ENCODE measurements around the gene MAST1. TPM values are rescaled to one million over a fixed set of nuclear protein-coding genes. Genes with fewer than 3 reads are reported as not detected.
"Not testable (repeated sequence)": the region's sequence is repeated elsewhere in the genome, so short reads cannot be mapped to it uniquely, and the experiment has no call there.

MAST1 gene
- total RNA-seq, 5 donors from 2014 or later (not counting 1 experiment from before 2014, with no cell fraction given): 0.29 to 0.75 (median 0.43) TPM

- Histone ChIP-seq H3K4me3 (ENCODE audit: control insufficient read depth in 1 of 2, extremely low read depth in 1 of 2, low read length in 1 of 2) (no peak overlapping the region), H3K36me3 (ENCODE audit: control insufficient read depth in 2 of 2, extremely low read depth in 1 of 2, insufficient read depth in 1 of 2, low read length in 1 of 2) (no peaks in the 10 kb centered on the region), H3K27me3 (replicated peaks in 1 of 2; ENCODE audit: control insufficient read depth in 2 of 2, extremely low read depth in 1 of 2, insufficient read depth in 2 of 2, low read length in 1 of 2) (no peaks in the 10 kb centered on the region), H3K4me1 (ENCODE audit: control insufficient read depth in 1 of 2, extremely low read depth in 1 of 2, insufficient read depth in 2 of 2, low read length in 2 of 2) (peaks cover 8 to 27% of the 10 kb centered on the region in 2 experiments), H3K27ac (ENCODE audit: low read length) (no peak overlapping the region), H3K9me3 (no peaks in the 10 kb centered on the region)
- ATAC-seq (replicated peaks in 1 of 4) (no peak), DNase-seq (no peak)
- H3K36me3 Mint-ChIP-seq: no peaks in the 10 kb centered on the region
- peak overlapping the region; percentile 34 to 69 for H3K27ac Mint-ChIP-seq
- ChIA-PET POLR2A (interaction anchor here in 1 of 2 donors (0.7 kb wide), 1 partner anchor 28 kb away, joined by 3 read pairs; no protein-coding TSS in a partner anchor), CTCF (interaction anchor here in 1 of 2 donors (0.7 kb wide), 1 partner anchor 21 kb away, joined by 4 read pairs; the partner anchor contains the start of gene GCDH)
- no peaks in the 10 kb centered on the region for H3K27me3 Mint-ChIP-seq
- WGBS (ENCODE audit: insufficient coverage): 100% methylated on average over 3 of the region's 4 CpGs
- H3K4me1 Mint-ChIP-seq: peaks cover 20 to 32% (median 25%) of the 10 kb centered on the region in 3 donors
- no peaks in the 10 kb centered on the region for H3K9me3 Mint-ChIP-seq
- no peak overlapping the region for H3K4me3 Mint-ChIP-seq
Measured at GRCh38 chr19:12912571-12912970, 74.3 kb downstream of the MAST1 start.

DNA sequence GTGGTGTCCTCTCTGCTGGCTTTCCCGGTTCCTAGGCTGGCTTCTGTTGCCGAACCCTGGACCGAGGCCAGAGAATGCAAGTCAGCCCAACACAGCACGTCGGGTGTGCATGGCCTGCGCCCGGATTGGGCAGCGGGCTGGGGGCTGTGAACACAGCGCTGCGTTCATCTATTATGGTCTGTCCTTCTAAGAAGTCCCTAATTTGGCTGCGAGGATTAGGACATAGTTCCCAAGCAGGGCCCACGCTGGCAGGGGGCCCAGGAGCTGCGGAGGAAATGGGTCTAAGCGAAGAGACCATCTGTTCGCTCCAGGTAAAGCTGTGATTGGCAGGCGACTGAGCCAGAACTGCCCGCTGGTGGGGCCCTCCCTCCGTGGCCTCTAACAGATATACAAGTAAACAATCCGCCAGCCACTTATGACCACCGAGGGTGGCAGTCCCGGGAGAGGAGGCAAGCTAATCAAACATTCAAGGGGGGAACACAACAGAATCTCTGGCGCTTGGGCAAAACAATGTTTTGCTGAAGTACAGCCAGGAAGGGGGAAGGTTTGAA is 74.8 kb downstream of the MAST1 start:
- peak overlapping the region; percentile 72 for H3K27ac ChIP-seq (ENCODE audit: low read length)
- H3K9me3 ChIP-seq: no peaks in the 10 kb centered on the region
- H3K27ac Mint-ChIP-seq: peak overlapping the region; percentile 97
- H3K27me3 ChIP-seq (replicated peaks in 1 of 2; ENCODE audit: control insufficient read depth in 2 of 2, extremely low read depth in 1 of 2, insufficient read depth in 2 of 2, low read length in 1 of 2): peaks cover 0 to 2% of the 10 kb centered on the region in 2 experiments
- H3K4me1 Mint-ChIP-seq: peaks cover 20 to 32% (median 25%) of the 10 kb centered on the region in 3 donors
- H3K36me3 Mint-ChIP-seq: no peaks in the 10 kb centered on the region
- POLR2A ChIA-PET: interaction anchor here (0.7 to 0.8 kb wide), 3 partner anchors 28 to 187 kb away, joined by 3 to 4 read pairs (median 3); no protein-coding TSS in a partner anchor
- H3K4me3 ChIP-seq (ENCODE audit: control insufficient read depth in 1 of 2, extremely low read depth in 1 of 2, low read length in 1 of 2): no peak overlapping the region
- 87% methylated on average over 21 of the region's 22 CpGs for WGBS (ENCODE audit: insufficient coverage)
- peaks cover 8 to 28% of the 10 kb centered on the region in 2 experiments for H3K4me1 ChIP-seq (ENCODE audit: control insufficient read depth in 1 of 2, extremely low read depth in 1 of 2, insufficient read depth in 2 of 2, low read length in 2 of 2)
- H3K27me3 Mint-ChIP-seq: no peaks in the 10 kb centered on the region
- no peak for DNase-seq
- CTCF ChIA-PET: interaction anchor here (0.5 to 1.4 kb wide), 5 partner anchors 21 to 236 kb away, joined by 3 to 4 read pairs (median 3); partner anchors contain the start of gene GCDH (in 1 of the 2)
- H3K4me3 Mint-ChIP-seq: peak overlapping the region in 1 of 3 donors; percentile 80
- no peaks in the 10 kb centered on the region for H3K9me3 Mint-ChIP-seq
- H3K36me3 ChIP-seq (ENCODE audit: control insufficient read depth in 2 of 2, extremely low read depth in 1 of 2, insufficient read depth in 1 of 2, low read length in 1 of 2): no peaks in the 10 kb centered on the region
- no peak for ATAC-seq (replicated peaks in 1 of 4)

DNA sequence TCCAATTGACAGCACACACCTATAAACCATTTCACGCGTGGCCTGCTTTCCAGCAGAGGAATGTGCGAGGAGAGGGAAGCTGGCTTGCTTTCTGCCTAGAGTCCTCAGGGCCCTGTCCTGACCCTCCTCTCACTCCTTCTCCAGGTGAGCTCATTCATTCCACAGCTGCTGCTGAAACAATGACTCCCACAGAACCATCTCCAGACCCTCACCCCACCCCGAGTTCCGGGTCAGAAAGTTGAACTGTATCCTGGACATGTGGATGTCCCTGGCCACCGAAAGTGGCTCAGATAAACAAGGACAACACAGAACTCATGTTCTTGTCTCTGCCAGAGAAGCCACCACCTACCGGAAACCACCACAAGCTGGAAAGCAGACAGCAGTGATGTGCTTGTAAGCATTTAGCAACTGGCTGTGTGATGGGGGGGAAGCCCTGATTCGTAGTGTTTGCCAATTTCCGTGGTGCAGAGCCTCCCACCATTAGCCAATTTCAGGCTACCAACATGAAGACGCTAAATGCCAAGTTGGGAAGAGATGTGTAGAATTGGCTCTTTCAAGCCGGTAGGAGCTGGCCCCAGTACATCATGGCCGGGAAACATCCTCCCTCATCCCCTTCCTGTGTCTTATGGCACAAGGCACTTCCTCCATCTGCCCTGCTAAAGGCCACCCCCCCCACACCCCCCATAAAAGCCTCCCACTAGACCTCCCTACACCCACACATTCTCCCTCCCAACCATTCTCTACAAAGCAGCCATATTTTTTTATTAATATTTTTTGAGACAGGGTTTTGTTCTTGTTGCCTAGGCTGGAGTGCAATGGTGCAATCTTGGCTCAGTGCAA is 75.8 kb downstream of the MAST1 start:
- Mint-ChIP-seq H3K27me3 (no peaks in the 10 kb centered on the region), H3K36me3 (no peaks in the 10 kb centered on the region), H3K4me3 (peak overlapping the region; percentile 48 to 80 (median 49)), H3K27ac (peak overlapping the region; percentile 97), H3K4me1 (peaks cover 27 to 37% (median 29%) of the 10 kb centered on the region in 3 donors), H3K9me3 (no peaks in the 10 kb centered on the region)
- no peaks in the 10 kb centered on the region for H3K36me3 ChIP-seq (ENCODE audit: control insufficient read depth in 2 of 2, extremely low read depth in 1 of 2, insufficient read depth in 1 of 2, low read length in 1 of 2)
- peaks cover 0 to 4% of the 10 kb centered on the region in 2 experiments for H3K27me3 ChIP-seq (replicated peaks in 1 of 2; ENCODE audit: control insufficient read depth in 2 of 2, extremely low read depth in 1 of 2, insufficient read depth in 2 of 2, low read length in 1 of 2)
- H3K4me1 ChIP-seq (ENCODE audit: control insufficient read depth in 1 of 2, extremely low read depth in 1 of 2, insufficient read depth in 2 of 2, low read length in 2 of 2): peaks cover 8 to 38% of the 10 kb centered on the region in 2 experiments
- POLR2A ChIA-PET: interaction anchor here (0.6 to 0.8 kb wide), 3 partner anchors 43 to 1174 kb away, joined by 3 to 9 read pairs (median 4); no protein-coding TSS in a partner anchor
- 25% methylated on average over 4 of the region's 12 CpGs for WGBS (ENCODE audit: insufficient coverage)
- no peak overlapping the region for H3K4me3 ChIP-seq (ENCODE audit: control insufficient read depth in 1 of 2, extremely low read depth in 1 of 2, low read length in 1 of 2)
- peak; percentile 83 to 93 (median 93) for ATAC-seq (replicated peaks in 1 of 4)
- H3K27ac ChIP-seq (ENCODE audit: low read length): peak overlapping the region; percentile 72
- H3K9me3 ChIP-seq: no peaks in the 10 kb centered on the region
- peak; percentile 43 to 76 (median 61) for DNase-seq
- CTCF ChIA-PET: interaction anchor here (0.5 to 1.4 kb wide), 5 partner anchors 20 to 263 kb away, joined by 3 to 4 read pairs (median 3); no protein-coding TSS in a partner anchor

DNA sequence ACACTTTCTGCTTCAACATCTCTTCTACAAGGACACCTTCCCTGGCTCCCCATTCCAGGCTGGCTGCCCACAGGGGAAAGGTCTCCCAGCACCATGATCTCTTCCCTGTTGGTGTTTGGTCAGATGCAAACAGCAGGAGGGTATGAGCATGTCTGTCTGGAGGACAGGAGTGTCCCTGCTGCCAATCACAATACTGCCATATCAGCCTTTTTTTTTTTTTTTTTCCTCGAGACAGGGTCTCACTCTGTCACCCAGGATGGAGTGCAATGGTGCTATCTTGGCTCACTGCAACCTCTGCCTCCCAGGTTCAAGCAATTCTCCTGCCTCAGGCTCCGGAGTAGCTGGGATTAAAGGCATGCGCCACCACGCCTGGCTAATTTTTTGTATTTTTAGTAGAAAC is 77.5 kb downstream of the MAST1 start:
- H3K36me3 Mint-ChIP-seq; H3K9me3 ChIP-seq; H3K4me3 ChIP-seq (ENCODE audit: control insufficient read depth in 1 of 2, extremely low read depth in 1 of 2, low read length in 1 of 2); H3K9me3 Mint-ChIP-seq; H3K27me3 Mint-ChIP-seq; H3K36me3 ChIP-seq (ENCODE audit: control insufficient read depth in 2 of 2, extremely low read depth in 1 of 2, insufficient read depth in 1 of 2, low read length in 1 of 2); H3K27me3 ChIP-seq (replicated peaks in 1 of 2; ENCODE audit: control insufficient read depth in 2 of 2, extremely low read depth in 1 of 2, insufficient read depth in 2 of 2, low read length in 1 of 2); DNase-seq; ATAC-seq (replicated peaks in 1 of 4); H3K27ac ChIP-seq (ENCODE audit: low read length): not testable (repeated sequence)
- H3K4me1 ChIP-seq (ENCODE audit: control insufficient read depth in 1 of 2, extremely low read depth in 1 of 2, insufficient read depth in 2 of 2, low read length in 2 of 2): peaks cover 8 to 43% of the 10 kb centered on the region in 2 experiments
- H3K27ac Mint-ChIP-seq: peak overlapping the region; percentile 52 to 65
- peak overlapping the region in 1 of 3 donors; percentile 15 for H3K4me3 Mint-ChIP-seq
- POLR2A ChIA-PET: interaction anchor here in 1 of 2 donors (0.7 kb wide), 1 partner anchor 86 kb away, joined by 6 read pairs; no protein-coding TSS in a partner anchor
- CTCF ChIA-PET: interaction anchor here in 1 of 2 donors (0.5 kb wide), 1 partner anchor 633 kb away, joined by 3 read pairs; no protein-coding TSS in a partner anchor
- peaks cover 32 to 46% (median 38%) of the 10 kb centered on the region in 3 donors for H3K4me1 Mint-ChIP-seq
- 85% methylated on average over 4 of the region's 4 CpGs for WGBS (ENCODE audit: insufficient coverage)

DNA sequence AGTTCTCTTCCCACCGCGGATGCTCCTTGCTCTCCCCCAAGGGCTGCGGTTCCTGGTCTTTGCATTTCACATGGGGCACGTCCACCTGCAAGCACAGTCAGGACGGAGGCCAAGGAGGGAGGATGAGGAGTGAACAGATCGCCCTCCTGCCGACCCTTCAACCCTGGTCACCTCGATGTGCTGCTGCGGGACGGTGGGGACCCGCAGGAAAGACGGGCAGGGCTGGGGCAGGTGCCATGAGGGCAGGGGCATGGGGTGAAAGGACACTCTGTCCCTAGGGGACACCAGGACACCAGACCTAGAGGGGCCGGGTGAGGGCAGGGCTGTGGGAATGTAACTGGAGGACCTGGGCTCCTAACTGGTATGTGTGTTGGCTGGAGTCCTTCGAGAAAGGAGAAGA is 79.9 kb downstream of the MAST1 start:
- peak overlapping the region in 1 of 2 donors; percentile 71 for H3K27ac Mint-ChIP-seq
- CTCF ChIA-PET: no interaction called here

DNA sequence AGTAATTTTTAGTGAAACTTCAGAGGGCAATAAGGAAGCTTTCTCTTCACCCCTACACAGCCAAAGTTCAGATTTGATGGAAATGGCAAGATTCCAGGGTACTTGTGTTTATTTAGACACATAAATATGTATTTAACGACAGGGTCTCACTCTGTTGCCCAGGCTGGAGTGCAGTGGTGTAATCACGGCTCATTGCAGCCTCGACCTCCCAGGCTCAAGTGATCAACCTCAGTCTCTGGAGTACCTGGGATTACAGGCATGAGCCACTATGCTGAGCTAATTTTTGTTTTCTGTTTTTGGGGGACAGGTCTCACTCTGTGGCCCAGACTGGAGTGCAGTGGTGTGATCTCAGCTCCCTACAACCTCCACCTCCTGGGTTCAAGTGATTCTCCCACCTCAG is 82.7 kb downstream of the MAST1 start:
- H3K36me3 ChIP-seq (ENCODE audit: control insufficient read depth in 2 of 2, extremely low read depth in 1 of 2, insufficient read depth in 1 of 2, low read length in 1 of 2): peaks cover 8 to 34% of the 10 kb centered on the region in 2 donors
- peaks cover 0 to 4% of the 10 kb centered on the region in 2 experiments for H3K27me3 ChIP-seq (replicated peaks in 1 of 2; ENCODE audit: control insufficient read depth in 2 of 2, extremely low read depth in 1 of 2, insufficient read depth in 2 of 2, low read length in 1 of 2)
- Mint-ChIP-seq H3K36me3 (peaks cover 29% of the 10 kb centered on the region), H3K4me1 (peaks cover 12 to 22% (median 19%) of the 10 kb centered on the region in 3 donors), H3K27me3 (no peaks in the 10 kb centered on the region), H3K4me3 (no peak overlapping the region), H3K9me3 (no peaks in the 10 kb centered on the region), H3K27ac (peak overlapping the region in 1 of 2 donors; percentile 31)
- 100% methylated on average over 2 of the region's 3 CpGs for WGBS (ENCODE audit: insufficient coverage)
- no peak overlapping the region for H3K27ac ChIP-seq (ENCODE audit: low read length)
- CTCF ChIA-PET: interaction anchor here (0.6 to 0.7 kb wide), 2 partner anchors 47 to 48 kb away, joined by 3 read pairs; no protein-coding TSS in a partner anchor
- no peak overlapping the region for H3K4me3 ChIP-seq (ENCODE audit: control insufficient read depth in 1 of 2, extremely low read depth in 1 of 2, low read length in 1 of 2)
- ATAC-seq (replicated peaks in 1 of 4) (no peak), DNase-seq (no peak)
- peaks cover 0 to 16% of the 10 kb centered on the region in 2 experiments for H3K4me1 ChIP-seq (ENCODE audit: control insufficient read depth in 1 of 2, extremely low read depth in 1 of 2, insufficient read depth in 2 of 2, low read length in 2 of 2)
- H3K9me3 ChIP-seq: no peaks in the 10 kb centered on the region
- POLR2A ChIA-PET: no interaction called here

More for the DNA sequence above, 79.9 kb downstream of the MAST1 start:
- POLR2A ChIA-PET: no interaction called here
- peaks cover 11% of the 10 kb centered on the region for H3K36me3 Mint-ChIP-seq
- peak overlapping the region in 1 of 3 donors; percentile 76 for H3K4me3 Mint-ChIP-seq
- no peaks in the 10 kb centered on the region for H3K27me3 Mint-ChIP-seq
- no peak for ATAC-seq (replicated peaks in 1 of 4)
- H3K4me1 Mint-ChIP-seq: peaks cover 29 to 42% (median 34%) of the 10 kb centered on the region in 3 donors
- Histone ChIP-seq H3K4me3 (ENCODE audit: control insufficient read depth in 1 of 2, extremely low read depth in 1 of 2, low read length in 1 of 2) (no peak overlapping the region), H3K27ac (ENCODE audit: low read length) (no peak overlapping the region), H3K4me1 (ENCODE audit: control insufficient read depth in 1 of 2, extremely low read depth in 1 of 2, insufficient read depth in 2 of 2, low read length in 2 of 2) (peaks cover 8 to 39% of the 10 kb centered on the region in 2 experiments), H3K9me3 (no peaks in the 10 kb centered on the region), H3K36me3 (ENCODE audit: control insufficient read depth in 2 of 2, extremely low read depth in 1 of 2, insufficient read depth in 1 of 2, low read length in 1 of 2) (peaks cover 3 to 11% of the 10 kb centered on the region in 2 donors), H3K27me3 (replicated peaks in 1 of 2; ENCODE audit: control insufficient read depth in 2 of 2, extremely low read depth in 1 of 2, insufficient read depth in 2 of 2, low read length in 1 of 2) (peaks cover 0 to 4% of the 10 kb centered on the region in 2 experiments)
- DNase-seq: no peak
- no peaks in the 10 kb centered on the region for H3K9me3 Mint-ChIP-seq
- 95% methylated on average over 13 of the region's 14 CpGs for WGBS (ENCODE audit: insufficient coverage)

Measured in T-cell (primary cell).